CD4-positive, alpha-beta T cell (primary cell): Measurements from ENCODE around the gene MBOAT7. TPM values are rescaled to one million over a fixed set of nuclear protein-coding genes. Genes with fewer than 3 reads are reported as not detected.
A peak's percentile ranks its signal among the peaks of the same experiment; 100 is the strongest.

Experiments used
- ATAC-seq: fragments of 200-7000 bp; cut with Tn5 transposase; one replicate; pipeline ENCODE4 v1.10.0; 2022; ENCODE audit warnings: mild to moderate bottlenecking; ENCODE audit not compliant: poor library complexity
- CTCF ChIA-PET: fragments of 350-600 bp; sonication (Branson Sonifier 250); formaldehyde crosslinking; loops from one replicate; lab custom pipeline; 2021; ENCODE audit warnings: antibody characterized with exemption, inconsistent platforms; lab: Charles Lee
- POLR2A ChIA-PET: fragments of 350-600 bp; sonication (Branson Sonifier 250); formaldehyde crosslinking; loops from one replicate; lab custom pipeline; 2021; ENCODE audit warnings: antibody characterized with exemption, inconsistent platforms; lab: Charles Lee
- DNase-seq, 14 experiments: peaks; one replicate each; pipeline ENCODE4 v3.0.0-alpha.2; 2013 to 2020; ENCODE audit warnings: mixed read lengths in 2 of 14
- H3K27ac ChIP-seq, 2 donors: one replicate each; pipeline versions ENCODE4 v1.5.1 to v1.7.0; 2013; ENCODE audit warnings: low read length in 2 of 2, low read depth in 1 of 2, mild to moderate bottlenecking in 1 of 2
- H3K27me3 ChIP-seq, 2 experiments: 1 replicate in 1 of 2; 2 replicates in 1 of 2; pipeline versions ENCODE4 v1.6.1 to v1.7.0; 2013; ENCODE audit warnings: low read length in 2 of 2, control low read depth in 1 of 2, mild to moderate bottlenecking in 1 of 2, moderate library complexity in 1 of 2; ENCODE audit not compliant: insufficient read depth in 2 of 2, control insufficient read depth in 1 of 2
- H3K36me3 ChIP-seq: one replicate; pipeline ENCODE4 v1.6.1; 2013; ENCODE audit warnings: low read length, control low read depth; ENCODE audit not compliant: insufficient read depth
- H3K4me1 ChIP-seq: one replicate; pipeline ENCODE4 v1.6.1; 2013; ENCODE audit warnings: low read length, control low read depth; ENCODE audit not compliant: insufficient read depth
- H3K4me3 ChIP-seq: one replicate; pipeline ENCODE4 v1.5.1; 2013; ENCODE audit warnings: mild to moderate bottlenecking, low read length, moderate library complexity
- H3K9me3 ChIP-seq, 2 experiments: 1 replicate in 1 of 2; 2 replicates in 1 of 2; pipeline versions ENCODE4 v1.6.1 to v1.7.0; 2013; ENCODE audit warnings: low read length in 2 of 2, mild to moderate bottlenecking in 2 of 2, control low read depth in 1 of 2, moderate library complexity in 1 of 2; ENCODE audit not compliant: control insufficient read depth in 1 of 2, insufficient read depth in 1 of 2
- H3K27ac Mint-ChIP-seq: one replicate; pipeline ENCODE4 v1.8.0; 2020; ENCODE audit warnings: mixed read lengths
- H3K27me3 Mint-ChIP-seq: one replicate; pipeline ENCODE4 v1.8.0; 2021; ENCODE audit warnings: mixed read lengths
- H3K36me3 Mint-ChIP-seq: one replicate; pipeline ENCODE4 v1.8.0; 2021; ENCODE audit warnings: low read depth, mixed read lengths
- H3K4me1 Mint-ChIP-seq: one replicate; pipeline ENCODE4 v1.8.0; 2021; ENCODE audit warnings: low read depth, mixed read lengths
- H3K4me3 Mint-ChIP-seq: one replicate; pipeline ENCODE4 v1.8.0; 2020; ENCODE audit warnings: mild to moderate bottlenecking, mixed read lengths
- H3K9me3 Mint-ChIP-seq: one replicate; pipeline ENCODE4 v1.8.0; 2020; ENCODE audit warnings: mixed read lengths
- intact Hi-C, 2 experiments: fragments of 100-400 bp; cut with DNase I in 1 of 2; cut with micrococcal nuclease in 1 of 2; formaldehyde crosslinking; loops; one replicate each; pipeline versions ENCODE4 v1.15.1 to v1.9.0; 2023 to 2025; cut with DNase I, micrococcal nuclease
- total RNA-seq, 174 experiments: library from RNA in 2 of 174; stranded (reverse) in 2 of 174; gene quantifications; one replicate each; pipeline ENCODE4 v1.2.3 and lab custom pipeline; 2021 to 2026
- TF ChIP-seq, protein P1 (sequence below): fragments of 200-600 bp; IDR thresholded peaks from one replicate; pipeline ENCODE4 v1.8.0; 2022; ENCODE audit warnings: antibody characterized with exemption, mild to moderate bottlenecking

The MBOAT7 gene
- total RNA-seq, 2 experiments from 2014 or later: 13.7 to 18.0 TPM

DNA sequence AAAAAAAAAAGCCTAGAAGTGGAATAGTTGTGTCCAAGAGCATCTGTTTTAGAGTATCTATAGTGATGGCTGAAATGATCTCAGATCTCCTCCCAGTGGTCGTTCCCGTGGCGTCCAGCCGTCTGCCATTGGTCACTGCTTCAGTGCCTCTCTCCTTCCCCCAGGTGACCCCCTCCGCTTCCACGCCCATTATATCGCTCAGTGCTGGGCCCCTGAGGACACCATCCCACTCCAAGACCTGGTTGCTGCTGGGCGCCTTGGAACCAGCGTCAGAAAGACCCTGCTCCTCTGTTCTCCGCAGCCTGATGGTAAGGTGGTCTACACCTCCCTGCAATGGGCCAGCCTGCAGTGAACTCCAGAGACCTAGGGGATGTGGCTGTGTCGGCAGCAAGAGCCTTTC is 3.6 kb upstream of the MBOAT7 start:
- intact Hi-C loops: loop anchor here (5.0 to 10.0 kb wide), 3 partner anchors 328 to 1462 kb away; partner anchors contain the start of genes MYADM (in 1 of the 2), U2AF2 (in 1 of the 2) and ZNF331 (in 1 of the 2)
- H3K4me3 Mint-ChIP-seq: peak overlapping the region; percentile 88
- POLR2A ChIA-PET: interaction anchor here (5.0 to 5.8 kb wide), 2 partner anchors 8 to 55 kb away, joined by 130 to 148 read pairs; partner anchors contain the start of genes CNOT3 and RPS9

DNA sequence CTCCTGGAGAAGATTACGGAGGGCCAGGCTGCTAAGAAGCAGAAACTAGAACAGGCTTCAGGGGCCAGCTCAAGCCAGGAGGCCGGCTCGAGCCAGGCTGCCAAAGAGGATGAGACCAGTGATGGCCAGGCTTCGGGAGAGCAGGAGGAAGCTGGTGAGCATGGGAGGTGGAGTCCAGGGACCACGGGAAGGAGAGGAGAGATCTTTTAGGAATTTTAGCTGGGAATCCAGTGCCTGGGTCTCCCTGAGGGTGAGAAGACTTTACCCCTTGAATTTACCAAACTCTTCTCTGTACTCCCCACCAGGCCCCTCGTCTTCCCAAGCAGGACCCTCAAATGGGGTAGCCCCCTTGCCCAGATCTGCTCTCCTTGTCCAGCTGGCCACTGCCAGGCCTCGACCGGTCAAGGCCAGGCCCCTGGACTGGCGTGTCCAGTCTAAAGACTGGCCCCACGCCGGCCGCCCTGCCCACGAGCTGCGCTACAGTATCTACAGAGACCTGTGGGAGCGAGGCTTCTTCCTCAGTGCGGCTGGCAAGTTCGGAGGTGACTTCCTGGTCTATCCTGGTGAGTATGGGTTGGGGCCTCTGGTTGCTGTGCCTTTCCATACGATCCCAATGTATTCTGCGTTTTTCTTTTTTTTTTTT is 2.6 kb upstream of the MBOAT7 start:
- peaks cover 40% of the 10 kb centered on the region for H3K36me3 Mint-ChIP-seq
- peak in 1 of 14 experiments; percentile 50 for DNase-seq
- no peaks in the 10 kb centered on the region for H3K27me3 Mint-ChIP-seq
- Histone ChIP-seq H3K9me3 (no peaks in the 10 kb centered on the region), H3K4me3 (peak overlapping the region; percentile 74), H3K27ac (peak overlapping the region; percentile 73 to 99), H3K36me3 (peaks cover 9% of the 10 kb centered on the region), H3K4me1 (peaks cover 33% of the 10 kb centered on the region), H3K27me3 (no peaks in the 10 kb centered on the region)
- peak overlapping the region; percentile 96 for H3K27ac Mint-ChIP-seq
- ATAC-seq: no peak
- ChIA-PET POLR2A (interaction anchor here (0.8 to 5.8 kb wide), 11 partner anchors 9 to 1462 kb away, joined by 3 to 148 read pairs (median 21); partner anchors contain the start of genes CNOT3, LENG1, LENG8 and MYADM), CTCF (interaction anchor here (0.9 to 2.0 kb wide), 2 partner anchors 19 to 24 kb away, joined by 3 to 10 read pairs; no protein-coding TSS in a partner anchor)
- TF ChIP-seq, protein P1, sequence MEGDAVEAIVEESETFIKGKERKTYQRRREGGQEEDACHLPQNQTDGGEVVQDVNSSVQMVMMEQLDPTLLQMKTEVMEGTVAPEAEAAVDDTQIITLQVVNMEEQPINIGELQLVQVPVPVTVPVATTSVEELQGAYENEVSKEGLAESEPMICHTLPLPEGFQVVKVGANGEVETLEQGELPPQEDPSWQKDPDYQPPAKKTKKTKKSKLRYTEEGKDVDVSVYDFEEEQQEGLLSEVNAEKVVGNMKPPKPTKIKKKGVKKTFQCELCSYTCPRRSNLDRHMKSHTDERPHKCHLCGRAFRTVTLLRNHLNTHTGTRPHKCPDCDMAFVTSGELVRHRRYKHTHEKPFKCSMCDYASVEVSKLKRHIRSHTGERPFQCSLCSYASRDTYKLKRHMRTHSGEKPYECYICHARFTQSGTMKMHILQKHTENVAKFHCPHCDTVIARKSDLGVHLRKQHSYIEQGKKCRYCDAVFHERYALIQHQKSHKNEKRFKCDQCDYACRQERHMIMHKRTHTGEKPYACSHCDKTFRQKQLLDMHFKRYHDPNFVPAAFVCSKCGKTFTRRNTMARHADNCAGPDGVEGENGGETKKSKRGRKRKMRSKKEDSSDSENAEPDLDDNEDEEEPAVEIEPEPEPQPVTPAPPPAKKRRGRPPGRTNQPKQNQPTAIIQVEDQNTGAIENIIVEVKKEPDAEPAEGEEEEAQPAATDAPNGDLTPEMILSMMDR: no peak
- no peaks in the 10 kb centered on the region for H3K9me3 Mint-ChIP-seq
- H3K4me3 Mint-ChIP-seq: peak overlapping the region; percentile 88
- peaks cover 37% of the 10 kb centered on the region for H3K4me1 Mint-ChIP-seq
- intact Hi-C loops: loop anchor here (1.0 to 10.0 kb wide), 4 partner anchors 8 to 1463 kb away; partner anchors contain the start of genes MYADM (in 1 of the 2), RPS9 (in 1 of the 2), U2AF2 (in 1 of the 2) and ZNF331 (in 1 of the 2)

More for the DNA sequence above, 3.6 kb upstream of the MBOAT7 start:
- TF ChIP-seq, protein P1: no peak
- DNase-seq (no peak), ATAC-seq (no peak)
- peaks cover 6% of the 10 kb centered on the region for H3K36me3 ChIP-seq
- no peaks in the 10 kb centered on the region for H3K9me3 ChIP-seq
- Mint-ChIP-seq H3K36me3 (peaks cover 40% of the 10 kb centered on the region), H3K27me3 (no peaks in the 10 kb centered on the region), H3K4me1 (peaks cover 30% of the 10 kb centered on the region), H3K27ac (peak overlapping the region; percentile 96), H3K9me3 (no peaks in the 10 kb centered on the region)
- no peaks in the 10 kb centered on the region for H3K27me3 ChIP-seq
- peaks cover 29% of the 10 kb centered on the region for H3K4me1 ChIP-seq
- H3K4me3 ChIP-seq: no peak overlapping the region
- CTCF ChIA-PET: interaction anchor here (0.7 to 0.9 kb wide), 2 partner anchors 18 to 446 kb away, joined by 3 read pairs; no protein-coding TSS in a partner anchor
- H3K27ac ChIP-seq: no peak overlapping the region

DNA sequence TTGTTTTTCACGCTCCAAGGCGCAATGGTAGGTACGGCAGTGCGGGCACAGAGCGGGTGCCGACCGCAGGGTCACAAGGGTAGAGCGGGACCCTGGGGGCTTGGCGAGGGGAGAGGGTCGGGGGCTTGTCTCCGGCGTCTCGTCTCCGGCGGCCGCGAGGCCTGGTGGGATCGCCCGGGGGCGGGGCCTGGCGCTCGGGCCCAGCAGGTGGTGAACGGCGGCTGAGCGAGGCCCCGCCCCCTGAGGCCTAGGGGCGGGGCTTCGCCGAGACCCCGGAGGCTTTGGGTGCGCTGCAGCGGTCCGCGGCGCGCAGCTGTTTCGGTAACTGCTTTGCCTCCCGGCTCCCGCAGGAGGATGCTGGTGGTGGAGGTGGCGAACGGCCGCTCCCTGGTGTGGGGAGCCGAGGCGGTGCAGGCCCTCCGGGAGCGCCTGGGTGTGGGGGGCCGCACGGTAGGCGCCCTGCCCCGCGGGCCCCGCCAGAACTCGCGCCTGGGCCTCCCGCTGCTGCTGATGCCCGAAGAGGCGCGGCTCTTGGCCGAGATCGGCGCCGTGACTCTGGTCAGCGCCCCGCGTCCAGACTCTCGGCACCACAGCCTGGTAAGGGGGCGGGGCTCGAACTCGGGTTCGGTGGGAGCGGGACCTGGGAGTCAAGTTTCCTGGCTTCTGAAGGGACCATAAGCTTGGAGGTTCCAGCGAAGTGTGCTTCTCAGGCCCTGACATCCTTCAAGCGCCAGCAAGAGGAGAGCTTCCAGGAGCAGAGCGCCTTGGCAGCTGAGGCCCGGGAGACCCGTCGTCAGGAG is 1.8 kb upstream of the MBOAT7 start, which contains the start of gene TSEN34:
Gene TSEN34, plus strand, starts transcription at position 298 of the 800 bp plus-strand sequence. Its CDS starts 57 bp downstream, at position 355.
- TF ChIP-seq, protein P1: no peak
- Histone ChIP-seq H3K4me3 (peak within 1 kb of the TSS; percentile 74), H3K27ac (peak within 1 kb of the TSS; percentile 99), H3K27me3 (no peaks in the 10 kb centered on the region), H3K9me3 (no peaks in the 10 kb centered on the region), H3K4me1 (peaks cover 33% of the 10 kb centered on the region), H3K36me3 (peaks cover 11% of the 10 kb centered on the region)
- Mint-ChIP-seq H3K4me1 (peaks cover 37% of the 10 kb centered on the region), H3K27ac (peak within 1 kb of the TSS; percentile 96), H3K36me3 (peaks cover 40% of the 10 kb centered on the region), H3K4me3 (peak within 1 kb of the TSS; percentile 90), H3K27me3 (no peaks in the 10 kb centered on the region), H3K9me3 (no peaks in the 10 kb centered on the region)
- intact Hi-C loops: loop anchor here (1.0 to 10.0 kb wide), 4 partner anchors 9 to 1464 kb away; partner anchors contain the start of genes MYADM (in 1 of the 2), RPS9 (in 1 of the 2), U2AF2 (in 1 of the 2) and ZNF331 (in 1 of the 2)
- CTCF ChIA-PET: interaction anchor here (0.9 to 2.6 kb wide), 3 partner anchors 9 to 23 kb away, joined by 3 to 19 read pairs (median 10); partner anchors contain the start of gene RPS9
- peak in 11 of 14 experiments; percentile 74 to 95 (median 88) for DNase-seq
- POLR2A ChIA-PET: interaction anchor here (0.6 to 5.8 kb wide), 14 partner anchors 10 to 1463 kb away, joined by 3 to 148 read pairs (median 12); partner anchors contain the start of genes CNOT3, LENG1, LENG8 and MYADM
- ATAC-seq: peak; percentile 15
